ENCODE measurements around the gene YAE1.
A peak's percentile ranks its signal among the peaks of the same experiment; 100 is the strongest.

YAE1 gene

GRCh38 chr7:39554583-39555165 is 11.5 kb upstream of the YAE1 start:
- no peaks in the 10 kb centered on the region for H3K36me3 ChIP-seq (ENCODE audit: insufficient read depth, insufficient read length, low read length)
- H3K9ac ChIP-seq (ENCODE audit: insufficient read length, low read depth): no peak overlapping the region
- H3K9me3 ChIP-seq (ENCODE audit: insufficient read depth, low read length): no peaks in the 10 kb centered on the region
- no peak overlapping the region for H3K4me3 ChIP-seq (ENCODE audit: insufficient read length, low read depth)
- no peak for DNase-seq (ENCODE audit: low read depth, low spot score)
- no peaks in the 10 kb centered on the region for H3K4me1 ChIP-seq (ENCODE audit: insufficient read depth, insufficient read length)
- H3K27me3 ChIP-seq (ENCODE audit: insufficient read depth, insufficient read length): no peaks in the 10 kb centered on the region
- TF ChIP-seq ZNF274 (IDR thresholded peaks at IDR 0.05; ENCODE audit: low read depth, low read length) (no peak), SUZ12 (IDR thresholded peaks at IDR 0.05; ENCODE audit: extremely low read depth, insufficient read depth, insufficient read length) (no peak), YY1 (IDR thresholded peaks at IDR 0.05; ENCODE audit: insufficient read depth, insufficient read length) (no peak)

GRCh38 chr7:39557222-39557621 is 9.0 kb upstream of the YAE1 start:
- Histone ChIP-seq H3K9ac (ENCODE audit: insufficient read length, low read depth) (no peak overlapping the region), H3K9me3 (ENCODE audit: insufficient read depth, low read length) (no peaks in the 10 kb centered on the region), H3K4me3 (ENCODE audit: insufficient read length, low read depth) (no peak overlapping the region), H3K4me1 (ENCODE audit: insufficient read depth, insufficient read length) (no peaks in the 10 kb centered on the region), H3K27me3 (ENCODE audit: insufficient read depth, insufficient read length) (no peaks in the 10 kb centered on the region), H3K36me3 (ENCODE audit: insufficient read depth, insufficient read length, low read length) (no peaks in the 10 kb centered on the region)
- DNase-seq (ENCODE audit: low read depth, low spot score): no peak
- no peak for TF ChIP-seq YY1 (IDR thresholded peaks at IDR 0.05; ENCODE audit: insufficient read depth, insufficient read length)
- no peak for TF ChIP-seq ZNF274 (IDR thresholded peaks at IDR 0.05; ENCODE audit: low read depth, low read length)
- TF ChIP-seq SUZ12 (IDR thresholded peaks at IDR 0.05; ENCODE audit: extremely low read depth, insufficient read depth, insufficient read length): no peak

GRCh38 chr7:39557911-39558310 is 8.3 kb upstream of the YAE1 start:
- Histone ChIP-seq H3K4me1 (ENCODE audit: insufficient read depth, insufficient read length) (no peaks in the 10 kb centered on the region), H3K9ac (ENCODE audit: insufficient read length, low read depth) (no peak overlapping the region), H3K4me3 (ENCODE audit: insufficient read length, low read depth) (no peak overlapping the region), H3K27me3 (ENCODE audit: insufficient read depth, insufficient read length) (no peaks in the 10 kb centered on the region), H3K36me3 (ENCODE audit: insufficient read depth, insufficient read length, low read length) (no peaks in the 10 kb centered on the region), H3K9me3 (ENCODE audit: insufficient read depth, low read length) (no peaks in the 10 kb centered on the region)
- DNase-seq (ENCODE audit: low read depth, low spot score): no peak
- TF ChIP-seq SUZ12 (IDR thresholded peaks at IDR 0.05; ENCODE audit: extremely low read depth, insufficient read depth, insufficient read length): no peak
- no peak for TF ChIP-seq ZNF274 (IDR thresholded peaks at IDR 0.05; ENCODE audit: low read depth, low read length)
- no peak for TF ChIP-seq YY1 (IDR thresholded peaks at IDR 0.05; ENCODE audit: insufficient read depth, insufficient read length)

GRCh38 chr7:39560408-39560807 is 5.8 kb upstream of the YAE1 start:
- H3K36me3 ChIP-seq (ENCODE audit: insufficient read depth, insufficient read length, low read length): no peaks in the 10 kb centered on the region
- DNase-seq (ENCODE audit: low read depth, low spot score): no peak
- TF ChIP-seq SUZ12 (IDR thresholded peaks at IDR 0.05; ENCODE audit: extremely low read depth, insufficient read depth, insufficient read length) (no peak), ZNF274 (IDR thresholded peaks at IDR 0.05; ENCODE audit: low read depth, low read length) (no peak), YY1 (IDR thresholded peaks at IDR 0.05; ENCODE audit: insufficient read depth, insufficient read length) (no peak)
- no peaks in the 10 kb centered on the region for H3K4me1 ChIP-seq (ENCODE audit: insufficient read depth, insufficient read length)
- no peaks in the 10 kb centered on the region for H3K9me3 ChIP-seq (ENCODE audit: insufficient read depth, low read length)
- H3K27me3 ChIP-seq (ENCODE audit: insufficient read depth, insufficient read length): no peaks in the 10 kb centered on the region
- H3K9ac ChIP-seq (ENCODE audit: insufficient read length, low read depth): no peak overlapping the region
- H3K4me3 ChIP-seq (ENCODE audit: insufficient read length, low read depth): no peak overlapping the region

- H3K4me3 ChIP-seq (ENCODE audit: insufficient read length, low read depth): no peak overlapping the region
- no peaks in the 10 kb centered on the region for H3K36me3 ChIP-seq (ENCODE audit: insufficient read depth, insufficient read length, low read length)
- H3K9me3 ChIP-seq (ENCODE audit: insufficient read depth, low read length): no peaks in the 10 kb centered on the region
- TF ChIP-seq ZNF274 (IDR thresholded peaks at IDR 0.05; ENCODE audit: low read depth, low read length) (no peak), SUZ12 (IDR thresholded peaks at IDR 0.05; ENCODE audit: extremely low read depth, insufficient read depth, insufficient read length) (no peak), YY1 (IDR thresholded peaks at IDR 0.05; ENCODE audit: insufficient read depth, insufficient read length) (no peak)
- no peak overlapping the region for H3K9ac ChIP-seq (ENCODE audit: insufficient read length, low read depth)
- DNase-seq (ENCODE audit: low read depth, low spot score): no peak
- H3K27me3 ChIP-seq (ENCODE audit: insufficient read depth, insufficient read length): no peaks in the 10 kb centered on the region
- no peaks in the 10 kb centered on the region for H3K4me1 ChIP-seq (ENCODE audit: insufficient read depth, insufficient read length)
Measured at GRCh38 chr7:39560997-39561396, 5.2 kb upstream of the YAE1 start.

GRCh38 chr7:39565538-39565937 is 666 bp upstream of the YAE1 start:
- H3K9ac ChIP-seq (ENCODE audit: insufficient read length, low read depth): peak overlapping the region; percentile 95
- TF ChIP-seq YY1 (IDR thresholded peaks at IDR 0.05; ENCODE audit: insufficient read depth, insufficient read length) (no peak), ZNF274 (IDR thresholded peaks at IDR 0.05; ENCODE audit: low read depth, low read length) (no peak), SUZ12 (IDR thresholded peaks at IDR 0.05; ENCODE audit: extremely low read depth, insufficient read depth, insufficient read length) (no peak)
- H3K9me3 ChIP-seq (ENCODE audit: insufficient read depth, low read length): no peaks in the 10 kb centered on the region
- H3K27me3 ChIP-seq (ENCODE audit: insufficient read depth, insufficient read length): no peaks in the 10 kb centered on the region
- no peaks in the 10 kb centered on the region for H3K4me1 ChIP-seq (ENCODE audit: insufficient read depth, insufficient read length)
- DNase-seq (ENCODE audit: low read depth, low spot score): no peak
- peaks cover 16% of the 10 kb centered on the region for H3K36me3 ChIP-seq (ENCODE audit: insufficient read depth, insufficient read length, low read length)
- peak overlapping the region; percentile 90 for H3K4me3 ChIP-seq (ENCODE audit: insufficient read length, low read depth)

GRCh38 chr7:39567294-39567693 is 1.1 kb downstream of the YAE1 start:
- TF ChIP-seq ZNF274 (IDR thresholded peaks at IDR 0.05; ENCODE audit: low read depth, low read length) (no peak), SUZ12 (IDR thresholded peaks at IDR 0.05; ENCODE audit: extremely low read depth, insufficient read depth, insufficient read length) (no peak), YY1 (IDR thresholded peaks at IDR 0.05; ENCODE audit: insufficient read depth, insufficient read length) (no peak)

More at GRCh38 chr7:39567294-39567693, 1.1 kb downstream of the YAE1 start:
- H3K36me3 ChIP-seq (ENCODE audit: insufficient read depth, insufficient read length, low read length): peaks cover 33% of the 10 kb centered on the region
- no peaks in the 10 kb centered on the region for H3K27me3 ChIP-seq (ENCODE audit: insufficient read depth, insufficient read length)
- no peaks in the 10 kb centered on the region for H3K4me1 ChIP-seq (ENCODE audit: insufficient read depth, insufficient read length)
- H3K9me3 ChIP-seq (ENCODE audit: insufficient read depth, low read length): no peaks in the 10 kb centered on the region
- no peak for DNase-seq (ENCODE audit: low read depth, low spot score)
- peak overlapping the region; percentile 95 for H3K9ac ChIP-seq (ENCODE audit: insufficient read length, low read depth)
- H3K4me3 ChIP-seq (ENCODE audit: insufficient read length, low read depth): peak overlapping the region; percentile 90
